SK-N-SH (cell line): ENCODE results near the gene HTT. TPM values are rescaled to one million over a fixed set of nuclear protein-coding genes. Genes with fewer than 3 reads are reported as not detected.
A peak's percentile ranks its signal among the peaks of the same experiment; 100 is the strongest.

Experiments used
- CTCF ChIA-PET: fragments of 300-600, 350-600 bp; formaldehyde crosslinking; extraction: SDS; loops from one replicate; lab custom pipeline; 2021; lab: Yijun Ruan, JAX
- POLR2A ChIA-PET: fragments of 350-600 bp; sonication (Branson Sonifier 250); formaldehyde crosslinking; extraction: SDS; loops from one replicate; lab custom pipeline; 2020; ENCODE audit warnings: antibody characterized with exemption, inconsistent platforms; lab: Yijun Ruan, JAX
- DNase-seq: peaks from one replicate; pipeline ENCODE4 v3.0.0; 2012
- H2AFZ ChIP-seq: fragments of 200-600 bp; sonication (generic); 2 replicates; pipeline ENCODE4 v1.8.1; 2016; ENCODE audit warnings: antibody characterized with exemption, mild to moderate bottlenecking, low read depth
- H3F3A ChIP-seq: fragments of 200-600 bp; sonication (generic); replicated peaks from 2 replicates; pipeline ENCODE3; 2016; ENCODE audit warnings: antibody characterized with exemption, mild to moderate bottlenecking; ENCODE audit not compliant: insufficient read depth
- H3K27ac ChIP-seq, 2 experiments: fragments of 200-500 bp in 1 of 2; fragments of 200-600 bp in 1 of 2; sonication (Bioruptor generic) in 1 of 2; sonication (generic), shearing (Covaris generic) in 1 of 2; 2 replicates each; pipeline versions ENCODE4 v1.5.1 to v1.6.1; 2014 to 2016; ENCODE audit warnings: low read depth in 2 of 2, inconsistent platforms in 1 of 2, low read length in 1 of 2, mild to moderate bottlenecking in 1 of 2, mixed read lengths in 1 of 2
- H3K27me3 ChIP-seq: fragments of 200-600 bp; sonication (generic), shearing (Covaris generic); 2 replicates; pipeline ENCODE4 v1.6.1; 2016; ENCODE audit warnings: mixed run types; ENCODE audit not compliant: insufficient read depth
- H3K36me3 ChIP-seq, 2 experiments: fragments of 200-500 bp in 1 of 2; fragments of 200-600 bp in 1 of 2; sonication (Bioruptor generic) in 1 of 2; sonication (generic) in 1 of 2; replicated peaks in 1 of 2; 2 replicates each; pipeline versions ENCODE3 to v1.5.1; 2014 to 2016; ENCODE audit warnings: low read length in 1 of 2, mild to moderate bottlenecking in 1 of 2; ENCODE audit not compliant: insufficient read depth in 2 of 2, control insufficient read depth in 1 of 2
- H3K4me1 ChIP-seq, 2 experiments: fragments of 200-500 bp in 1 of 2; fragments of 200-600 bp in 1 of 2; sonication (Bioruptor generic) in 1 of 2; sonication (generic), shearing (Covaris generic) in 1 of 2; 2 replicates each; pipeline versions ENCODE4 v1.5.1 to v1.6.1; 2014 to 2016; ENCODE audit warnings: low read depth in 1 of 2, low read length in 1 of 2, mixed run types in 1 of 2; ENCODE audit not compliant: insufficient read depth in 2 of 2, control insufficient read depth in 1 of 2
- H3K4me2 ChIP-seq: fragments of 200-600 bp; sonication (generic), shearing (Covaris generic); 2 replicates; pipeline ENCODE4 v1.6.1; 2017; ENCODE audit warnings: mixed run types
- H3K4me3 ChIP-seq, 2 experiments: fragments of 200-500 bp in 1 of 2; fragments of 200-600 bp in 1 of 2; sonication (Bioruptor generic) in 1 of 2; sonication (generic), shearing (Covaris generic) in 1 of 2; 2 replicates each; pipeline versions ENCODE4 v1.5.1 to v1.8.1; 2014 to 2016; ENCODE audit warnings: low read depth in 2 of 2, inconsistent platforms in 1 of 2, low read length in 1 of 2, mild to moderate bottlenecking in 1 of 2, mixed read lengths in 1 of 2, moderate library complexity in 1 of 2
- H3K79me2 ChIP-seq: fragments of 200-600 bp; sonication (generic); 2 replicates; pipeline ENCODE4 v1.8.1; 2017; ENCODE audit warnings: mild to moderate bottlenecking; ENCODE audit not compliant: insufficient read depth
- H3K9ac ChIP-seq: fragments of 200-600 bp; sonication (generic); 2 replicates; pipeline ENCODE4 v1.6.1; 2017; ENCODE audit warnings: mixed run types
- H3K9me2 ChIP-seq: fragments of 200-600 bp; sonication (generic); 2 replicates; pipeline ENCODE4 v1.6.1; 2017; ENCODE audit warnings: mixed run types
- H3K9me3 ChIP-seq: fragments of 200-600 bp; sonication (generic); 2 replicates; pipeline ENCODE4 v1.6.1; 2017; ENCODE audit warnings: mixed run types, mild to moderate bottlenecking, moderate library complexity
- H4K20me1 ChIP-seq: fragments of 200-600 bp; sonication (generic); 2 replicates; pipeline ENCODE4 v1.6.1; 2017; ENCODE audit warnings: mild to moderate bottlenecking, mixed run types; ENCODE audit not compliant: insufficient read depth
- EP300 ChIP-seq, 2 experiments: IDR thresholded peaks; 2 replicates each; pipeline versions ENCODE4 v1.4.0 to v1.6.1; 2012; ENCODE audit warnings: borderline replicate concordance in 1 of 2, low read depth in 1 of 2, low read length in 1 of 2
- FOSL2 ChIP-seq: IDR thresholded peaks from 2 replicates; pipeline ENCODE4 v1.4.0; 2012; ENCODE audit warnings: low read depth, mild to moderate bottlenecking, moderate library complexity, borderline replicate concordance
- FOXJ3 ChIP-seq: sonication (generic); formaldehyde crosslinking; IDR thresholded peaks from 2 replicates; pipeline ENCODE4 v1.5.1; 2020; ENCODE audit warnings: mild to moderate bottlenecking, missing genetic modification reagents
- FOXM1 ChIP-seq: IDR thresholded peaks from 2 replicates; pipeline ENCODE4 v1.4.0; 2012; ENCODE audit warnings: low read depth, mild to moderate bottlenecking
- MEF2A ChIP-seq: IDR thresholded peaks from 2 replicates; pipeline ENCODE4 v1.4.0; 2012; ENCODE audit warnings: low read depth, borderline replicate concordance
- NRF1 ChIP-seq: IDR thresholded peaks from 2 replicates; pipeline ENCODE4 v1.6.1; 2012; ENCODE audit warnings: low read depth, mild to moderate bottlenecking, low read length
- RAD21 ChIP-seq: IDR thresholded peaks from 2 replicates; pipeline ENCODE4 v1.6.1; 2012; ENCODE audit warnings: mild to moderate bottlenecking, low read length
- RCOR1 ChIP-seq: fragments of 150-350 bp; IDR thresholded peaks from 2 replicates; pipeline ENCODE4 v1.6.1; 2017; ENCODE audit warnings: antibody characterized with exemption, low read length
- RXRA ChIP-seq: IDR thresholded peaks from 2 replicates; pipeline ENCODE4 v1.4.0; 2012; ENCODE audit warnings: low read depth, mild to moderate bottlenecking, borderline replicate concordance
- SIN3A ChIP-seq: IDR thresholded peaks from 2 replicates; pipeline ENCODE4 v1.6.1; 2012; ENCODE audit warnings: low read depth, mild to moderate bottlenecking, low read length, moderate library complexity, borderline replicate concordance
- SMC3 ChIP-seq: IDR thresholded peaks from 2 replicates; pipeline ENCODE4 v1.6.1; 2012; ENCODE audit warnings: low read depth, low read length, improper control_type of control experiment
- TAF1 ChIP-seq: IDR thresholded peaks from 2 replicates; pipeline ENCODE4 v1.6.1; 2012; ENCODE audit warnings: low read depth, mild to moderate bottlenecking, low read length, moderate library complexity, borderline replicate concordance
- YY1 ChIP-seq: IDR thresholded peaks from 2 replicates; pipeline ENCODE4 v1.4.0; 2012; ENCODE audit warnings: low read depth, mild to moderate bottlenecking
- WGBS: methylation state at CpG from one replicate; pipeline ENCODE4 v1.1.6; 2017; ENCODE audit warnings: low lambda C conversion rate; 5-methylcytosine and 5-hydroxymethylcytosine counted together
- polyA plus RNA-seq, 3 experiments: library from polyadenylated mRNA; depleted of rRNA; stranded (reverse); fragments of >200 nt; gene quantifications; 2 replicates each; pipeline ENCODE4 v1.2.3, GENCODE V29; 2012
- TF ChIP-seq, protein P1 (sequence below): fragments of 150-350 bp; IDR thresholded peaks from 2 replicates; pipeline ENCODE4 v1.6.1; 2016; ENCODE audit warnings: mild to moderate bottlenecking, low read depth, low read length
- TF ChIP-seq, protein P2 (sequence below): IDR thresholded peaks from 2 replicates; pipeline ENCODE4 v1.6.1; 2012; ENCODE audit warnings: mild to moderate bottlenecking, low read depth, low read length, moderate library complexity
- TF ChIP-seq, protein P3 (sequence below): IDR thresholded peaks from 2 replicates; pipeline ENCODE4 v1.4.0; 2012; ENCODE audit warnings: low read depth, borderline replicate concordance

Gene HTT
- polyA plus RNA-seq, 1 of the 3 experiments (the other 2 are of a cell fraction), result 11.3 TPM

DNA sequence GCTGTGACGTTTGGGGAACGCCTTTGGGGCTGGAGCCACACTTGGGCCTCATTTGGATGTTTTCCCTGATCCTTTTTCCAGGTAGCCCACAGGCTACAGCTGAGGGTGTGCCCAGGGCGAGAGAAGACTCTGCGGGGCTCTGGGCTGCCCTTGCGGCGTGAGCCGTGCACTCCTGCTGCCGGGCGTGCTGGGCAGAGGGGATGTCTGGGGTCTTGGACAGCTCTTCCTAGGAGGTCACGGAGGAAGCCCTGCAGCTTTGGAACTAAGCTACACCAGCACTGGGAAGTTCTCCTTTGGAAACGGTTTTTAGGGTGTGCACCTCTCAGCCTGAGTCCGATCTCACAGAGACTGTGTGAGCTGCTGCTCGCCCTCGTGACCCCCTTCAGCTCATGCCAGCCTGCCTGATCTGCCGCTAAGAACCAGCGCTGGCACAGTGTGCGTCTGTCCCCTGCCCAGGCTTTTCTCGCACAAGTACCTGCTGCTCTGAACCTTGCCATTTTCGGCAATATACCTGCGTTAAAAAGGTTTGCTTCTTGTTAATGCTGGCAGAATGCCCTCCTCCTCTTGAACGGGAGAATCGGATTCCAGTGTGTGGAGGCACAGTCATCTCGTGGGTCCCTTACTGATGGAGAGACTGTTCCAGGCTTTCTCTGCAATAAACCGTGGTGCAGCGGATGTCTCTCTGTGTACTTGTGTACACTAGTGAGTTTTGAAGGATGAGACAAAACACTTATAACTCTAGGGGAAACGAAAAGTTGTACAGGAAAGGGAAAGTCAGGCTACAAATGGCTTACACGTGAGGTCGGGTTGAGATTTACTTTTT, 188.8 kb downstream of the HTT start:
- Histone ChIP-seq H3F3A (no peaks in the 10 kb centered on the region), H3K9me2 (no peaks in the 10 kb centered on the region), H3K9me3 (no peaks in the 10 kb centered on the region), H4K20me1 (no peaks in the 10 kb centered on the region), H3K27me3 (no peaks in the 10 kb centered on the region), H3K4me1 (no peaks in the 10 kb centered on the region), H3K79me2 (no peaks in the 10 kb centered on the region), H2AFZ (no peak overlapping the region), H3K4me3 (no peak overlapping the region), H3K36me3 (no peaks in the 10 kb centered on the region), H3K9ac (no peak overlapping the region), H3K27ac (no peak overlapping the region), H3K4me2 (no peak overlapping the region)
- 82% methylated on average over 21 of the region's 28 CpGs for WGBS
- no peak for TF ChIP-seq FOXJ3 (CRISPR knock-in tag)
- no peak for TF ChIP-seq RAD21
- TF ChIP-seq FOXM1, result no peak
- POLR2A ChIA-PET, result no interaction called here
- CTCF ChIA-PET, result no interaction called here
- peak; percentile 20 for DNase-seq

DNA sequence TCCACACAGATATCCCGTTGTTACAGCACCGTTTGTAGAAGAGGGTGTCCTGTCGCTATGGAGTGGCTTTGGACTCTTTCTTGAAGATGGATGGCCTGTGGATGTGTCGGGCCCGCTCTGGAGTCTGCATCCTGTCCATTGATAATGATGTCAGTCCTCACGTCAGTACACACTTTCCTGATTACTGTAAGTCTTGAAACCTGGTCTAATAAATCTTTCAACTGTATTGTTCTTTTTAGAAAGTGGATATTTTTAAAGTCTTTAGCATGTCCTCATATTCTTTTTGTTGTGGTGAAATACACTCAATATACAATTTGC, 189.4 kb downstream of the HTT start:
- no peak for DNase-seq
- Histone ChIP-seq H3K9me2 (no peaks in the 10 kb centered on the region), H4K20me1 (no peaks in the 10 kb centered on the region), H3K4me1 (no peaks in the 10 kb centered on the region), H3K9ac (no peak overlapping the region), H3K4me2 (no peak overlapping the region), H2AFZ (no peak overlapping the region), H3K4me3 (no peak overlapping the region), H3K9me3 (no peaks in the 10 kb centered on the region), H3K36me3 (no peaks in the 10 kb centered on the region), H3K79me2 (no peaks in the 10 kb centered on the region), H3F3A (no peaks in the 10 kb centered on the region), H3K27me3 (no peaks in the 10 kb centered on the region), H3K27ac (no peak overlapping the region)
- WGBS, result 65% methylated on average over 6 of the region's 6 CpGs
- CTCF ChIA-PET, result no interaction called here
- POLR2A ChIA-PET, result no interaction called here
- TF ChIP-seq, protein P1, sequence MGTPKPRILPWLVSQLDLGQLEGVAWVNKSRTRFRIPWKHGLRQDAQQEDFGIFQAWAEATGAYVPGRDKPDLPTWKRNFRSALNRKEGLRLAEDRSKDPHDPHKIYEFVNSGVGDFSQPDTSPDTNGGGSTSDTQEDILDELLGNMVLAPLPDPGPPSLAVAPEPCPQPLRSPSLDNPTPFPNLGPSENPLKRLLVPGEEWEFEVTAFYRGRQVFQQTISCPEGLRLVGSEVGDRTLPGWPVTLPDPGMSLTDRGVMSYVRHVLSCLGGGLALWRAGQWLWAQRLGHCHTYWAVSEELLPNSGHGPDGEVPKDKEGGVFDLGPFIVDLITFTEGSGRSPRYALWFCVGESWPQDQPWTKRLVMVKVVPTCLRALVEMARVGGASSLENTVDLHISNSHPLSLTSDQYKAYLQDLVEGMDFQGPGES, result no peak
- TF ChIP-seq RCOR1 (no peak), YY1 (no peak)

DNA sequence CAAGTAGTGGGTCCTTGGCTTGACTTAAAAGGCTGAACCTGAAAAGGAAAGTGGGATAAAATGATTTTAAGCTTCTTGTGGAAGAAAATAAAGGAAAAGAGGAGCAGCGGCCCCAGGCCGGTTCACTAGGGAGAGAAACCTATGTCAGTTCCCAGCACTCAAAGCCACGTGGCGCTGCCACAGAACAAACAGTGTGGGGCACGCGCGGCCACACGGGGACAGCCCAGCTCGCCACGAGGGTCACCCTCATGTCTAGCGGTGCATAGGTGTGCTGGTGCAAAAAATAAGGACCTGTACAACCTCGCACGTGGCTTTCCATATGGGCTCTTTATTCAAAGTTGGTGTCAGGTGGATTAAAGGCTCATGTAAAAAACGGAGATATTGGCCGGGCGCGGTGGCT, 191.6 kb downstream of the HTT start:
- no peaks in the 10 kb centered on the region for H3F3A ChIP-seq
- H3K36me3 ChIP-seq, result no peaks in the 10 kb centered on the region
- H3K4me1 ChIP-seq, result no peaks in the 10 kb centered on the region
- no peaks in the 10 kb centered on the region for H3K9me2 ChIP-seq
- H3K9me3 ChIP-seq, result no peaks in the 10 kb centered on the region
- POLR2A ChIA-PET, result no interaction called here
- no peaks in the 10 kb centered on the region for H4K20me1 ChIP-seq
- no peak for DNase-seq
- no peak overlapping the region for H3K4me2 ChIP-seq
- H3K27me3 ChIP-seq, result no peaks in the 10 kb centered on the region
- H2AFZ ChIP-seq, result no peak overlapping the region
- CTCF ChIA-PET, result interaction anchor here (0.8 to 0.9 kb wide), 2 partner anchors 219 to 228 kb away, joined by 3 read pairs; no protein-coding TSS in a partner anchor
- H3K9ac ChIP-seq, result no peak overlapping the region
- H3K4me3 ChIP-seq, result no peak overlapping the region
- 88% methylated on average over 17 of the region's 17 CpGs for WGBS
- no peak overlapping the region for H3K27ac ChIP-seq
- no peaks in the 10 kb centered on the region for H3K79me2 ChIP-seq
- TF ChIP-seq, protein P2, sequence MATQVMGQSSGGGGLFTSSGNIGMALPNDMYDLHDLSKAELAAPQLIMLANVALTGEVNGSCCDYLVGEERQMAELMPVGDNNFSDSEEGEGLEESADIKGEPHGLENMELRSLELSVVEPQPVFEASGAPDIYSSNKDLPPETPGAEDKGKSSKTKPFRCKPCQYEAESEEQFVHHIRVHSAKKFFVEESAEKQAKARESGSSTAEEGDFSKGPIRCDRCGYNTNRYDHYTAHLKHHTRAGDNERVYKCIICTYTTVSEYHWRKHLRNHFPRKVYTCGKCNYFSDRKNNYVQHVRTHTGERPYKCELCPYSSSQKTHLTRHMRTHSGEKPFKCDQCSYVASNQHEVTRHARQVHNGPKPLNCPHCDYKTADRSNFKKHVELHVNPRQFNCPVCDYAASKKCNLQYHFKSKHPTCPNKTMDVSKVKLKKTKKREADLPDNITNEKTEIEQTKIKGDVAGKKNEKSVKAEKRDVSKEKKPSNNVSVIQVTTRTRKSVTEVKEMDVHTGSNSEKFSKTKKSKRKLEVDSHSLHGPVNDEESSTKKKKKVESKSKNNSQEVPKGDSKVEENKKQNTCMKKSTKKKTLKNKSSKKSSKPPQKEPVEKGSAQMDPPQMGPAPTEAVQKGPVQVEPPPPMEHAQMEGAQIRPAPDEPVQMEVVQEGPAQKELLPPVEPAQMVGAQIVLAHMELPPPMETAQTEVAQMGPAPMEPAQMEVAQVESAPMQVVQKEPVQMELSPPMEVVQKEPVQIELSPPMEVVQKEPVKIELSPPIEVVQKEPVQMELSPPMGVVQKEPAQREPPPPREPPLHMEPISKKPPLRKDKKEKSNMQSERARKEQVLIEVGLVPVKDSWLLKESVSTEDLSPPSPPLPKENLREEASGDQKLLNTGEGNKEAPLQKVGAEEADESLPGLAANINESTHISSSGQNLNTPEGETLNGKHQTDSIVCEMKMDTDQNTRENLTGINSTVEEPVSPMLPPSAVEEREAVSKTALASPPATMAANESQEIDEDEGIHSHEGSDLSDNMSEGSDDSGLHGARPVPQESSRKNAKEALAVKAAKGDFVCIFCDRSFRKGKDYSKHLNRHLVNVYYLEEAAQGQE, result no peak
- TF ChIP-seq SMC3, result no peak
- no peak for TF ChIP-seq FOSL2
- TF ChIP-seq, protein P3, sequence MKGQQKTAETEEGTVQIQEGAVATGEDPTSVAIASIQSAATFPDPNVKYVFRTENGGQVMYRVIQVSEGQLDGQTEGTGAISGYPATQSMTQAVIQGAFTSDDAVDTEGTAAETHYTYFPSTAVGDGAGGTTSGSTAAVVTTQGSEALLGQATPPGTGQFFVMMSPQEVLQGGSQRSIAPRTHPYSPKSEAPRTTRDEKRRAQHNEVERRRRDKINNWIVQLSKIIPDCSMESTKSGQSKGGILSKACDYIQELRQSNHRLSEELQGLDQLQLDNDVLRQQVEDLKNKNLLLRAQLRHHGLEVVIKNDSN, result no peak
- no peak for TF ChIP-seq RCOR1
- TF ChIP-seq MEF2A, result no peak
- TF ChIP-seq NRF1, result no peak
- no peak for TF ChIP-seq TAF1
- TF ChIP-seq SIN3A, result no peak
- TF ChIP-seq RXRA, result no peak
- no peak for TF ChIP-seq EP300 (IDR thresholded peaks at IDR 0.05; ENCODE audit: borderline replicate concordance in 1 of 2, low read depth in 1 of 2, low read length in 1 of 2)
